A549 (cell line): ENCODE data around the gene ZCWPW1. TPM values are rescaled to one million over a fixed set of nuclear protein-coding genes. Genes with fewer than 3 reads are reported as not detected.

Experiments
- ATAC-seq, 2 experiments: fragments of 200-7000 bp in 1 of 2; fragments of >200 bp in 1 of 2; cut with Nextera tagmentation in 1 of 2; cut with Tn5 transposase in 1 of 2; 3 replicates each; pipeline versions ENCODE4 v1.8.0 to v1.9.1; 2018 to 2020; ENCODE audit warnings: mild to moderate bottlenecking in 1 of 2, moderate library complexity in 1 of 2
- CTCF ChIA-PET: fragments of 300-600 bp; sonication (Branson Sonifier 250); formaldehyde crosslinking; extraction: SDS; loops from one replicate; lab custom pipeline; 2021; ENCODE audit warnings: antibody characterized with exemption, inconsistent platforms; lab: Yijun Ruan, JAX
- POLR2A ChIA-PET: fragments of 350-600 bp; formaldehyde crosslinking; extraction: SDS; loops from one replicate; lab custom pipeline; 2021; ENCODE audit warnings: antibody characterized with exemption, inconsistent platforms; lab: Yijun Ruan, JAX
- DNase-seq, 2 experiments: peaks; one replicate each; pipeline versions ENCODE4 v3.0.0 to v3.0.0-alpha.2; 2011 to 2016; ENCODE audit warnings: low read depth in 1 of 2, low spot score in 1 of 2
- FAIRE-seq: peaks from 2 replicates; lab custom pipeline; 2011; peaks lifted over from hg19 to GRCh38; lab: Jason Lieb, UNC
- H3K27ac ChIP-seq, 2 experiments: fragments of >200 bp; sonication (Bioruptor Twin); formaldehyde crosslinking; 3 replicates each; pipeline ENCODE4 v1.5.1; 2016 to 2017
- H3K4me1 ChIP-seq: fragments of >200 bp; sonication (Bioruptor Twin); formaldehyde crosslinking; 3 replicates; pipeline ENCODE4 v1.6.1; 2016
- H3K4me2 ChIP-seq: fragments of >200 bp; sonication (Bioruptor Twin); formaldehyde crosslinking; 3 replicates; pipeline ENCODE4 v1.6.1; 2016
- H3K4me3 ChIP-seq: fragments of >200 bp; sonication (Bioruptor Twin); formaldehyde crosslinking; 3 replicates; pipeline ENCODE4 v1.5.1; 2016
- H3K9me3 ChIP-seq: fragments of >200 bp; sonication (Bioruptor Twin); formaldehyde crosslinking; 3 replicates; pipeline ENCODE4 v1.6.1; 2016
- CBX8 ChIP-seq: fragments of 200-600 bp; sonication (generic); IDR thresholded peaks from 2 replicates; pipeline ENCODE4 v1.6.1; 2016
- EHMT2 ChIP-seq: fragments of 200-600 bp; sonication (generic); IDR thresholded peaks from 2 replicates; pipeline ENCODE4 v1.6.1; 2016; ENCODE audit warnings: antibody characterized with exemption, low read depth, mild to moderate bottlenecking, moderate library complexity
- ESRRA ChIP-seq: fragments of 150-350 bp; IDR thresholded peaks from 2 replicates; pipeline ENCODE4 v1.6.1; 2014; ENCODE audit warnings: mild to moderate bottlenecking, low read length, borderline replicate concordance
- FOSB ChIP-seq: fragments of 250-450 bp; sonication (Bioruptor Pico); IDR thresholded peaks from 2 replicates; pipeline ENCODE4 v1.5.0; 2020; ENCODE audit warnings: mild to moderate bottlenecking, moderate library complexity
- FOSL2 ChIP-seq, 2 experiments: fragments of 450-650 bp in 1 of 2; fragments of >200 bp in 1 of 2; sonication (Bioruptor Twin) in 1 of 2; formaldehyde crosslinking; IDR thresholded peaks; 2 replicates each; pipeline versions ENCODE4 v1.5.0 to v1.6.1; 2016 to 2020; ENCODE audit warnings: mild to moderate bottlenecking in 1 of 2, moderate library complexity in 1 of 2
- FOXS1 ChIP-seq: fragments of 250-450 bp; sonication (Bioruptor Pico); IDR thresholded peaks from 2 replicates; pipeline ENCODE4 v1.5.0; 2020; ENCODE audit warnings: mild to moderate bottlenecking, moderate library complexity
- HEYL ChIP-seq: fragments of 250-450 bp; sonication (Bioruptor Pico); IDR thresholded peaks from 2 replicates; pipeline ENCODE4 v1.8.0; 2021; ENCODE audit warnings: mild to moderate bottlenecking, moderate library complexity
- HOXA7 ChIP-seq: fragments of 250-450 bp; sonication (Bioruptor Pico); IDR thresholded peaks from 2 replicates; pipeline ENCODE4 v1.5.0; 2020; ENCODE audit warnings: mild to moderate bottlenecking, moderate library complexity
- HOXB13 ChIP-seq: fragments of 250-450 bp; sonication (Bioruptor Pico); IDR thresholded peaks from 2 replicates; pipeline ENCODE4 v1.5.0; 2020; ENCODE audit warnings: low read depth, mild to moderate bottlenecking, moderate library complexity
- JUNB ChIP-seq: fragments of >200 bp; sonication (Bioruptor Twin); formaldehyde crosslinking; IDR thresholded peaks from 2 replicates; pipeline ENCODE4 v1.6.1; 2016
- KDM1A ChIP-seq: fragments of 200-600 bp; sonication (generic); IDR thresholded peaks from 2 replicates; pipeline ENCODE4 v1.6.1; 2016; ENCODE audit warnings: low read depth, mild to moderate bottlenecking
- MAZ ChIP-seq: fragments of 150-350 bp; IDR thresholded peaks from 2 replicates; pipeline ENCODE4 v1.6.1; 2014; ENCODE audit warnings: antibody characterized with exemption, low read depth, low read length, borderline replicate concordance
- NR3C1 ChIP-seq: fragments of >200 bp; sonication (Bioruptor Twin); formaldehyde crosslinking; IDR thresholded peaks from 3 replicates; pipeline ENCODE4 v1.6.1; 2017
- RAD21 ChIP-seq, 2 experiments: fragments of >200 bp in 1 of 2; sonication (Bioruptor Twin) in 1 of 2; formaldehyde crosslinking in 1 of 2; IDR thresholded peaks in 1 of 2; conservative IDR thresholded peaks in 1 of 2; 2 replicates in 1 of 2; 3 replicates in 1 of 2; pipeline ENCODE4 v1.6.1; 2012 to 2018; ENCODE audit warnings: inconsistent platforms in 1 of 2
- RFX5 ChIP-seq: fragments of 450-650 bp; IDR thresholded peaks from 2 replicates; pipeline ENCODE4 v1.7.1; 2014; ENCODE audit warnings: antibody characterized with exemption, mild to moderate bottlenecking, moderate library complexity
- TFCP2L1 ChIP-seq: fragments of 250-450 bp; sonication (Bioruptor Pico); IDR thresholded peaks from 2 replicates; pipeline ENCODE4 v1.5.0; 2021; ENCODE audit warnings: mild to moderate bottlenecking
- WGBS: methylation state at CpG from one replicate; pipeline ENCODE4 v1.1.6; 2017; ENCODE audit errors: missing lambda C conversion rate; 5-methylcytosine and 5-hydroxymethylcytosine counted together
- polyA plus RNA-seq, 4 experiments: library from polyadenylated mRNA; depleted of rRNA in 3 of 4; stranded (reverse); fragments of >200 nt; fragmentation: RNase III in 1 of 4; extraction: RNeasy Plus Mini Kit Qiagen cat#74134 plus additional on column Dnase treatment in 1 of 4; gene quantifications; 2 replicates in 3 of 4; 3 replicates in 1 of 4; pipeline ENCODE4 v1.2.3, GENCODE V29; 2011 to 2017
- TF ChIP-seq, protein P1 (sequence below): fragments of 250-450 bp; sonication (Bioruptor Pico); IDR thresholded peaks from 2 replicates; pipeline ENCODE4 v1.5.0; 2021; ENCODE audit warnings: mild to moderate bottlenecking, moderate library complexity, borderline replicate concordance
- TF ChIP-seq, protein P2 (sequence below): fragments of 450-650 bp; IDR thresholded peaks from 2 replicates; pipeline ENCODE4 v1.6.1; 2014; ENCODE audit warnings: antibody characterized with exemption
- TF ChIP-seq, protein P3 (sequence below): fragments of 250-450 bp; sonication (Bioruptor Pico); IDR thresholded peaks from 2 replicates; pipeline ENCODE4 v1.5.0; 2020; ENCODE audit warnings: low read depth, mild to moderate bottlenecking, moderate library complexity
- TF ChIP-seq, protein P4 (sequence below): fragments of 200-600 bp; sonication (generic); IDR thresholded peaks from 2 replicates; pipeline ENCODE4 v1.6.1; 2016; ENCODE audit warnings: antibody characterized with exemption, mild to moderate bottlenecking, moderate library complexity
- TF ChIP-seq, protein P5 (sequence below): IDR thresholded peaks from 2 replicates; pipeline ENCODE4 v1.6.1; 2012
- TF ChIP-seq, protein P6 (sequence below): IDR thresholded peaks from 2 replicates; pipeline ENCODE4 v1.6.1; 2012; ENCODE audit warnings: low read depth, borderline replicate concordance

ZCWPW1 gene
- polyA plus RNA-seq, 2 of the 4 experiments (the other 2 are of a cell fraction) = 2.0 to 4.2 TPM

DNA sequence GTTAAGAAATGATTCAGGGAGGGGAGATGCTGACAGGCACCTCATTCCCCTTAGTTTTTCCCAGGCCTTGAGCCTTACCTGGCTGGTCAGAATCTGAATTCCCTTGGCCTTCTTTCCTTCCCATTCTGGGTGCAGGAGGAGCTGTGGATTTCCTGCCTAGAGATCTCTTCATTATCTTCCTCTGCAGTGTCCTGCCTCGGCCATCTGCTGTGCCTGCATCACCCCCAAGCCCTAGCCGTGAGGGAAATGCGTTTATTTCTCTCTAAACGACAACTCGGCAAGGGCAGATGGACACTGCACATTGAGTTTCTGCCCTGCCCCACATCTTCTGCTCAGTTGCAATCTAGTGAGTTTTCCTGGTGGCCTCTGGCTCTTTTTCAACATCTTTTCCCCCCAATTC lies 26.7 kb downstream of the ZCWPW1 start:
- FAIRE-seq (no peak), ATAC-seq (no peak), DNase-seq (no peak)
- POLR2A ChIA-PET = no interaction called here
- CTCF ChIA-PET = interaction anchor here (0.5 to 3.1 kb wide), 7 partner anchors 9 to 269 kb away, joined by 3 to 16 read pairs (median 3); partner anchors contain the start of gene ZCWPW1
- Histone ChIP-seq H3K4me2 (no peak overlapping the region), H3K27ac (no peak overlapping the region), H3K4me3 (no peak overlapping the region), H3K4me1 (no peaks in the 10 kb centered on the region), H3K9me3 (no peaks in the 10 kb centered on the region)
- WGBS = 70% methylated on average over 5 of the region's 5 CpGs
- no peak for TF ChIP-seq JUNB
- TF ChIP-seq, protein P1, sequence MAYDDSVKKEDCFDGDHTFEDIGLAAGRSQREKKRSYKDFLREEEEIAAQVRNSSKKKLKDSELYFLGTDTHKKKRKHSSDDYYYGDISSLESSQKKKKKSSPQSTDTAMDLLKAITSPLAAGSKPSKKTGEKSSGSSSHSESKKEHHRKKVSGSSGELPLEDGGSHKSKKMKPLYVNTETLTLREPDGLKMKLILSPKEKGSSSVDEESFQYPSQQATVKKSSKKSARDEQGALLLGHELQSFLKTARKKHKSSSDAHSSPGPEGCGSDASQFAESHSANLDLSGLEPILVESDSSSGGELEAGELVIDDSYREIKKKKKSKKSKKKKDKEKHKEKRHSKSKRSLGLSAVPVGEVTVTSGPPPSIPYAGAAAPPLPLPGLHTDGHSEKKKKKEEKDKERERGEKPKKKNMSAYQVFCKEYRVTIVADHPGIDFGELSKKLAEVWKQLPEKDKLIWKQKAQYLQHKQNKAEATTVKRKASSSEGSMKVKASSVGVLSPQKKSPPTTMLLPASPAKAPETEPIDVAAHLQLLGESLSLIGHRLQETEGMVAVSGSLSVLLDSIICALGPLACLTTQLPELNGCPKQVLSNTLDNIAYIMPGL = no peak
- TF ChIP-seq, protein P2, sequence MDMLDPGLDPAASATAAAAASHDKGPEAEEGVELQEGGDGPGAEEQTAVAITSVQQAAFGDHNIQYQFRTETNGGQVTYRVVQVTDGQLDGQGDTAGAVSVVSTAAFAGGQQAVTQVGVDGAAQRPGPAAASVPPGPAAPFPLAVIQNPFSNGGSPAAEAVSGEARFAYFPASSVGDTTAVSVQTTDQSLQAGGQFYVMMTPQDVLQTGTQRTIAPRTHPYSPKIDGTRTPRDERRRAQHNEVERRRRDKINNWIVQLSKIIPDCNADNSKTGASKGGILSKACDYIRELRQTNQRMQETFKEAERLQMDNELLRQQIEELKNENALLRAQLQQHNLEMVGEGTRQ = no peak
- TF ChIP-seq FOSL2 (IDR thresholded peaks at IDR 0.05) = no peak
- TF ChIP-seq FOSL2 (CRISPR knock-in tag; IDR thresholded peaks at IDR 0.05) = no peak
- TF ChIP-seq, protein P3, sequence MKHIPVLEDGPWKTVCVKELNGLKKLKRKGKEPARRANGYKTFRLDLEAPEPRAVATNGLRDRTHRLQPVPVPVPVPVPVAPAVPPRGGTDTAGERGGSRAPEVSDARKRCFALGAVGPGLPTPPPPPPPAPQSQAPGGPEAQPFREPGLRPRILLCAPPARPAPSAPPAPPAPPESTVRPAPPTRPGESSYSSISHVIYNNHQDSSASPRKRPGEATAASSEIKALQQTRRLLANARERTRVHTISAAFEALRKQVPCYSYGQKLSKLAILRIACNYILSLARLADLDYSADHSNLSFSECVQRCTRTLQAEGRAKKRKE (CRISPR knock-in tag) = no peak
- TF ChIP-seq RFX5 = no peak
- no peak for TF ChIP-seq EHMT2
- TF ChIP-seq, protein P4, sequence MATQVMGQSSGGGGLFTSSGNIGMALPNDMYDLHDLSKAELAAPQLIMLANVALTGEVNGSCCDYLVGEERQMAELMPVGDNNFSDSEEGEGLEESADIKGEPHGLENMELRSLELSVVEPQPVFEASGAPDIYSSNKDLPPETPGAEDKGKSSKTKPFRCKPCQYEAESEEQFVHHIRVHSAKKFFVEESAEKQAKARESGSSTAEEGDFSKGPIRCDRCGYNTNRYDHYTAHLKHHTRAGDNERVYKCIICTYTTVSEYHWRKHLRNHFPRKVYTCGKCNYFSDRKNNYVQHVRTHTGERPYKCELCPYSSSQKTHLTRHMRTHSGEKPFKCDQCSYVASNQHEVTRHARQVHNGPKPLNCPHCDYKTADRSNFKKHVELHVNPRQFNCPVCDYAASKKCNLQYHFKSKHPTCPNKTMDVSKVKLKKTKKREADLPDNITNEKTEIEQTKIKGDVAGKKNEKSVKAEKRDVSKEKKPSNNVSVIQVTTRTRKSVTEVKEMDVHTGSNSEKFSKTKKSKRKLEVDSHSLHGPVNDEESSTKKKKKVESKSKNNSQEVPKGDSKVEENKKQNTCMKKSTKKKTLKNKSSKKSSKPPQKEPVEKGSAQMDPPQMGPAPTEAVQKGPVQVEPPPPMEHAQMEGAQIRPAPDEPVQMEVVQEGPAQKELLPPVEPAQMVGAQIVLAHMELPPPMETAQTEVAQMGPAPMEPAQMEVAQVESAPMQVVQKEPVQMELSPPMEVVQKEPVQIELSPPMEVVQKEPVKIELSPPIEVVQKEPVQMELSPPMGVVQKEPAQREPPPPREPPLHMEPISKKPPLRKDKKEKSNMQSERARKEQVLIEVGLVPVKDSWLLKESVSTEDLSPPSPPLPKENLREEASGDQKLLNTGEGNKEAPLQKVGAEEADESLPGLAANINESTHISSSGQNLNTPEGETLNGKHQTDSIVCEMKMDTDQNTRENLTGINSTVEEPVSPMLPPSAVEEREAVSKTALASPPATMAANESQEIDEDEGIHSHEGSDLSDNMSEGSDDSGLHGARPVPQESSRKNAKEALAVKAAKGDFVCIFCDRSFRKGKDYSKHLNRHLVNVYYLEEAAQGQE = no peak
- no peak for TF ChIP-seq HEYL

DNA sequence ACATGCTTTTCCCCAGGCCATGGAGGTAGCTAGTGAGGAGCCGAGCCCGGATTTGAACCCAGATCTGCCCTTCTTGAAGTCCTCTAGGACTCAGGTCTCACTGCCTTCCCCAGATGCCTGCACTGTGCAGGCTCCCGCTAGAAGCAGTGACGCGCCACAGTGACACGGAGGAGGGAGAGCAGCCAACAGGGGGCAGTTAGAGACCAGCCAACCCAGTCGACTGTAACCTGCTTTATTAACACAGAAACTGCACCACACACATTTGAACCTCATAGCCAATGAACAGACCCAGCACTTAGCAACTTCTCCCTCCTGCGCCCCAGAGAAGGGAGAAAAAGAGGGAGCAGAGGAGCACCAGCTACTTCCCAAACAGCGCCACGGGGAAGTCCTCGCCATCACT lies 27.8 kb downstream of the ZCWPW1 start:
- 66% methylated on average over 11 of the region's 11 CpGs for WGBS
- Histone ChIP-seq H3K27ac (no peak overlapping the region), H3K4me1 (no peaks in the 10 kb centered on the region), H3K4me3 (no peak overlapping the region), H3K4me2 (no peak overlapping the region), H3K9me3 (no peaks in the 10 kb centered on the region)
- FAIRE-seq (no peak), ATAC-seq (peak; percentile 56 to 83; a peak in 4 of 6 replicates), DNase-seq (peak in 1 of 2 experiments; percentile 35)
- TF ChIP-seq RAD21 (conservative IDR thresholded peaks at IDR 0.05 in 1 of 2, IDR thresholded peaks at IDR 0.05 in 1 of 2) = peak in 1 of 2 experiments; percentile 41; a peak in 2 of 5 replicates
- no peak for TF ChIP-seq HOXA7 (CRISPR knock-in tag)
- ChIA-PET CTCF (interaction anchor here (0.8 to 3.1 kb wide), 4 partner anchors 10 to 268 kb away, joined by 3 to 16 read pairs (median 4); no protein-coding TSS in a partner anchor), POLR2A (no interaction called here)

DNA sequence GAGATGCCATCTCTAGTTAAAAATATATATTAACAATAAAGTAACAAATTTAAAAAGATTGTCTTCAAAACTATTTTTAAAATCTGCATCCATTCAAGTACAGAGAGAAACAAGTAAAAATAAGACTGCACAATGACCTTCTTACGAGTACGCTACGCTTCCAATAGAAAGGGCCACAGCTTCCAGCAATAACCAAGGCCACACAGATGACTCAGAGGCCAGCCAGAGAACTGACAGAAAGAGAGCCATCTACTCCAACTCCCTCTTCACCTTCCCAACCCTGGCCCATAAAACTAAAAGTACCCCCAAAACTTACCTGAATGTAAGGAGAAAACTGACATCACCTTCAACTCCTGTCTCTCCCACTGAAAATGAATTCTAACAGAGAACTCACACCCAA lies 28.5 kb downstream of the ZCWPW1 start:
- Histone ChIP-seq H3K9me3 (no peaks in the 10 kb centered on the region), H3K4me1 (no peaks in the 10 kb centered on the region), H3K27ac (no peak overlapping the region), H3K4me2 (no peak overlapping the region), H3K4me3 (no peak overlapping the region)
- ATAC-seq = no peak
- WGBS = 96% methylated on average over 3 of the region's 3 CpGs
- no peak for FAIRE-seq
- ChIA-PET CTCF (interaction anchor here (1.2 kb wide), 1 partner anchor 11 kb away, joined by 3 read pairs; no protein-coding TSS in a partner anchor), POLR2A (no interaction called here)
- no peak for DNase-seq
- TF ChIP-seq ESRRA = no peak
- no peak for TF ChIP-seq KDM1A
- no peak for TF ChIP-seq HOXB13
- TF ChIP-seq CBX8 = no peak
- TF ChIP-seq, protein P5, sequence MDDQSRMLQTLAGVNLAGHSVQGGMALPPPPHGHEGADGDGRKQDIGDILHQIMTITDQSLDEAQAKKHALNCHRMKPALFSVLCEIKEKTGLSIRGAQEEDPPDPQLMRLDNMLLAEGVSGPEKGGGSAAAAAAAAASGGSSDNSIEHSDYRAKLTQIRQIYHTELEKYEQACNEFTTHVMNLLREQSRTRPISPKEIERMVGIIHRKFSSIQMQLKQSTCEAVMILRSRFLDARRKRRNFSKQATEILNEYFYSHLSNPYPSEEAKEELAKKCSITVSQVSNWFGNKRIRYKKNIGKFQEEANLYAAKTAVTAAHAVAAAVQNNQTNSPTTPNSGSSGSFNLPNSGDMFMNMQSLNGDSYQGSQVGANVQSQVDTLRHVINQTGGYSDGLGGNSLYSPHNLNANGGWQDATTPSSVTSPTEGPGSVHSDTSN = no peak
- TF ChIP-seq TFCP2L1 = no peak
- no peak for TF ChIP-seq NR3C1
- TF ChIP-seq, protein P6, sequence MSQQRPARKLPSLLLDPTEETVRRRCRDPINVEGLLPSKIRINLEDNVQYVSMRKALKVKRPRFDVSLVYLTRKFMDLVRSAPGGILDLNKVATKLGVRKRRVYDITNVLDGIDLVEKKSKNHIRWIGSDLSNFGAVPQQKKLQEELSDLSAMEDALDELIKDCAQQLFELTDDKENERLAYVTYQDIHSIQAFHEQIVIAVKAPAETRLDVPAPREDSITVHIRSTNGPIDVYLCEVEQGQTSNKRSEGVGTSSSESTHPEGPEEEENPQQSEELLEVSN = no peak
- TF ChIP-seq MAZ = no peak
- TF ChIP-seq FOSB = no peak
- no peak for TF ChIP-seq FOXS1 (CRISPR knock-in tag)
